Activated naive CD4-positive, alpha-beta T cell treated with anti-CD3 and anti-CD28 coated beads for 36 hours (primary cell): ENCODE measurements around the gene ADAMTS13. TPM values are rescaled to one million over a fixed set of nuclear protein-coding genes. Genes with fewer than 3 reads are reported as not detected.

Experiments used
- CTCF ChIA-PET: fragments of 350-600 bp; sonication (Branson Sonifier 250); formaldehyde crosslinking; loops from one replicate; lab custom pipeline; 2021; ENCODE audit warnings: antibody characterized with exemption; lab: Charles Lee
- DNase-seq: peaks from one replicate; pipeline ENCODE4 v3.0.0-alpha.2; 2020
- H3K27ac Mint-ChIP-seq: one replicate; pipeline ENCODE4 v1.8.0; 2021; ENCODE audit warnings: mild to moderate bottlenecking, mixed read lengths
- H3K27me3 Mint-ChIP-seq: one replicate; pipeline ENCODE4 v1.8.0; 2021; ENCODE audit warnings: low read depth, mixed read lengths
- H3K36me3 Mint-ChIP-seq: one replicate; pipeline ENCODE4 v1.8.0; 2021; ENCODE audit warnings: low read depth, mixed read lengths
- H3K4me1 Mint-ChIP-seq: one replicate; pipeline ENCODE4 v1.8.0; 2021; ENCODE audit warnings: low read depth, mixed read lengths
- H3K4me3 Mint-ChIP-seq: one replicate; pipeline ENCODE4 v1.8.0; 2021; ENCODE audit warnings: mild to moderate bottlenecking, moderate library complexity, mixed read lengths
- H3K9me3 Mint-ChIP-seq: one replicate; pipeline ENCODE4 v1.8.0; 2021; ENCODE audit warnings: mixed read lengths
- intact Hi-C: fragments of 100-400 bp; cut with micrococcal nuclease; formaldehyde crosslinking; loops from one replicate; pipeline ENCODE4 v1.15.1; 2023
- total RNA-seq, 2 experiments: library from RNA; stranded (reverse); gene quantifications; one replicate each; pipeline ENCODE4 v1.2.3, GENCODE V29; 2021

ADAMTS13 gene
- total RNA-seq, 2 experiments from 2014 or later, result 3.0 to 3.2 TPM

DNA sequence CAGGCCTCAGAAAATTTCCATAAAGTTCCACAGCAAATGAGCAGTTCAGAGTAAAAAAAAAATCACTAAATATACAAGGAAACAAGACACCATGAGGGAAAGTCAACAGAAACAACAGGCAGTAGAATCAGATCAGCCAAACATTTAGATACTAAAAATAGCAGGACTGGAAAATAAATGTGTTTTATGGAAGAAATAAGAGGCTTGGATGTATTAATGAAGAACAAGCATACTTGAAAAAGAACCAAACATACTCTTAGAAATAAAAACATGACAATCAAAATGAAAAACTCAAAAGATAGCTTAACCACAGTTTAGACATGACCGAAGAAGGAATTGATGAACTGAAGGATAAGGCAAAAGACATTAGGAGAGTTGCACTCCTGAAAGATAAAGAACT lies 79.9 kb downstream of the ADAMTS13 start:
- Mint-ChIP-seq H3K27me3 (no peaks in the 10 kb centered on the region), H3K4me1 (no peaks in the 10 kb centered on the region), H3K9me3 (peaks cover 17% of the 10 kb centered on the region), H3K4me3 (no peak overlapping the region), H3K27ac (no peak overlapping the region), H3K36me3 (peaks cover 4% of the 10 kb centered on the region)
- CTCF ChIA-PET, result no interaction called here
- intact Hi-C loops, result no loop called here
- DNase-seq, result no peak

DNA sequence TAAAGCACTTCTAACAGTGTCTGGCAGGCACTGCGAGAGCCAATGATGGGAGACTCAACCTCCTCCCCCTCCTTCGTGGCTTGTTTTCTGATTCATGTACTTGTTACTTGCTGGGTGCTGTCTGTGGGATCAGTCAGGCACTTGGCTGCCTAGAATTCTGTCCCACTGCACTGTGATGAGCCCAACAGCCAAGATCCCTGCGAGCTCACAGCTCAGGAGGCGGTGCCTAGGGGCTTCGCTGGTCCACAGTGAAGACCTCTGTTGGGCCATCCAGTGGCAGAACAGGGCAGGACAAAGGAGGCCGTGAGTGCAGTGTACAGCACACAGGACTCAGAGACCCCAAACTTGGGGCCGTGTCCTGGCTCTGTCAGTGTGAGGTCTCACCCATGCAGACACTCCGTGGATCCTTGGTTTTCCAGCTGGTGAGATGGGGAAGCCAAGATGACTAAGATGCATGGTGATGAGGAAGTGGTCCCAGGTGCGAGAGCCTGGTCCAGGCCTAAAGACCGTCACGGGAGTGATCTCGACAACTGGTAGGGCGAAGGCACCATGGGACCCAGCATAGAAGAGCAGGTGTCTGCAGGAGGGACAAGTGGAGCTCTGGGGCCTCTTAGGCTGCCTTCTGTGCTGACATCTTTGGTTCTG lies 83.1 kb downstream of the ADAMTS13 start:
- DNase-seq, result no peak
- H3K27ac Mint-ChIP-seq, result no peak overlapping the region

DNA sequence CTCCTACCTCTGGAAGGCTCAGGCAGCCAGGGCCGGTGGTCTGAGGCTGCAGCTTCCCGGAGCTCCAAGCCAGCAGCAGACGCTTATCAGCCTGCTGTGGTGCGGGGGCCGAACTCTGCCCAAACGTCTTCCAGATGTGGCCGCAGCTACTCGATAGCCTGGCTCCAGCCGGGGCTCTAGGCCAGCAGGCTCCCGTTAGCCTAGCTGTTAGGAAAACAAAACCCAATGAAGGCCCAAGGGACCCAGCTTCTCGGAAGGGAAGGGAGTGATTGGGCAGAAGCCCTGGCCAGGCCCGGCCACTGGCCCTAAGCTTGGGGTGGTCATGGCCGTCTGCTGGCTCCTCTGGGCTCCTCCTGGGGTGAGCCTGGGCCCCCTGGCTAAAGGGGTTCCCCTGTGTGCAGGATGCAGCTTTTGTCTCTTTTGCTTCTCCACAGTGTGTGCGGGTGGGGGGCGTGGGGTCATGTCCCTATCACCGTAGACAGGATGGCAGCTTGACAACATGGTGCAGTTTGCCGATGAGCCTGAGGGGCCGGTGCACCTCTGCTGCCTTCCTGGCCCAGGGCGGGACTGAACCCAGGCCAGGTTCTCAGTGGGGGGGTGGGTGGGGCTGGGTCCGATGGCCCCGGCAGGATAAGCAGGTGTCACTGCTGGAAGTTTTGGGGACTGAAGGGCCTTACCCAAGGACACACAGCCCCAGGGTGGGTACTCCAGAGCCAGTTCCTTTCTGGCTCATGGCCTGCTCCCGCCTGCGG lies 83.9 kb downstream of the ADAMTS13 start:
- CTCF ChIA-PET, result interaction anchor here (0.8 kb wide), 1 partner anchor 10 kb away, joined by 3 read pairs; no protein-coding TSS in a partner anchor
- no peak for DNase-seq
- Mint-ChIP-seq H3K4me3 (no peak overlapping the region), H3K4me1 (peaks cover 12% of the 10 kb centered on the region), H3K9me3 (peaks cover 15% of the 10 kb centered on the region), H3K36me3 (peaks cover 4% of the 10 kb centered on the region), H3K27ac (no peak overlapping the region), H3K27me3 (no peaks in the 10 kb centered on the region)
- intact Hi-C loops, result no loop called here

More for the DNA sequence above, 83.1 kb downstream of the ADAMTS13 start:
- Mint-ChIP-seq H3K4me1 (peaks cover 12% of the 10 kb centered on the region), H3K9me3 (peaks cover 17% of the 10 kb centered on the region), H3K27me3 (no peaks in the 10 kb centered on the region), H3K36me3 (peaks cover 4% of the 10 kb centered on the region), H3K4me3 (no peak overlapping the region)
- CTCF ChIA-PET, result no interaction called here
- intact Hi-C loops, result no loop called here

DNA sequence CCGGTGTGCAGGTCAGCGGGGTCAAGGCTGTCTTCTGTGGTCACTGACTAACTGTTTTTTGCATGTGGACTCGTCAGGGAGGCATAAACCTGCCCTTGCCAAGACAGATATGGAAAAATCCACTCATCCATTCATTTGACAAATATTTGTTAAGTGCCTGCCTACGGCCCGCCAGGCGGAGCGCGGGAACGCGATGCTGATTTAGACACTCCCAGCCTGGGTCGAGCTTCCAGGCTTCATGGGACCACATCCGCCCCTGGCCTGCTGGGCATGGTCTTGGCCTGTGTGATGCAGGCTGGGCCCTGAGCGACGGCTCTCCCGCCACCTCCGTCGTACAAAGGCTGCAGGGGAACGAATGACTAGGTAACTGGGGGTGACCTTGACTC lies 84.5 kb downstream of the ADAMTS13 start:
- Mint-ChIP-seq H3K4me3 (no peak overlapping the region), H3K27me3 (no peaks in the 10 kb centered on the region), H3K9me3 (peaks cover 11% of the 10 kb centered on the region), H3K36me3 (peaks cover 4% of the 10 kb centered on the region), H3K4me1 (peaks cover 12% of the 10 kb centered on the region), H3K27ac (no peak overlapping the region)
- DNase-seq, result no peak
- CTCF ChIA-PET, result interaction anchor here (0.8 kb wide), 1 partner anchor 11 kb away, joined by 3 read pairs; no protein-coding TSS in a partner anchor
- intact Hi-C loops, result no loop called here

DNA sequence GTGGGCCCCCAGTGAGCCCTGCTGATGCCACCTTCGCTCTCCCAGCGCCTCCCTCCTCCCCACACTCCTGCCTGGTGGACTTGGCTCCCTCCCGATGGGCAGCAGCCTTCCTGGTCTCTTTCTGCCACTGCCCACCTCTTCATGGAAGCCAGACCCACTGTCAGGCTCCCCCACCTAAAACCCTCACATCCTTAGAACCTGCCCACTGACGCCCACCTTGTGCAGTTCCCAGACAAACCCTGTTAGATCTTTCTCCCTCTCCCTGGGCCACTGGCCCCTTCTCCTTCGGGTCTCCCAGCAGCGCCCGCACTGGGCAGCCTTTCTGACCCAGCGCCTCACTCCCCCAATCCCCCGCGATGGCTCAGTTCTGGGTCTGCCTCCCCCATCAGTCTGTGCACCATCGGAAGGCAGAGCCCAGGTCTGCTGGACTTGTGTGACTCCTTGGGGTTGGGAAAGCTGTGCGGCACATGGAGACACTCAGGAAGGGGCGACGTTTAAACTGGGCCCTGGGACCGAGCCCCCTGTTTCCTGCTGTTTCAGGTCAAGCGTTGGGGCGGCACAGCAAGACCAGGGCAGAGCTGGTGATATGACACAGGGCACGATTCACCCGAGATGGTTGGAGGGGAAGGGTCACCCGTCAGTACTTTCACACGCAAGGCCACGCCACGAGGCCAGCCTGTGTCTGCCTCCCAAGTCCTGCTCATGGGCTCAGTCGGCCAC lies 85.2 kb downstream of the ADAMTS13 start:
- Mint-ChIP-seq H3K4me1 (peaks cover 12% of the 10 kb centered on the region), H3K27ac (no peak overlapping the region), H3K9me3 (peaks cover 3% of the 10 kb centered on the region), H3K4me3 (no peak overlapping the region), H3K36me3 (peaks cover 2% of the 10 kb centered on the region), H3K27me3 (no peaks in the 10 kb centered on the region)
- DNase-seq, result no peak
- CTCF ChIA-PET, result no interaction called here
- intact Hi-C loops, result no loop called here

DNA sequence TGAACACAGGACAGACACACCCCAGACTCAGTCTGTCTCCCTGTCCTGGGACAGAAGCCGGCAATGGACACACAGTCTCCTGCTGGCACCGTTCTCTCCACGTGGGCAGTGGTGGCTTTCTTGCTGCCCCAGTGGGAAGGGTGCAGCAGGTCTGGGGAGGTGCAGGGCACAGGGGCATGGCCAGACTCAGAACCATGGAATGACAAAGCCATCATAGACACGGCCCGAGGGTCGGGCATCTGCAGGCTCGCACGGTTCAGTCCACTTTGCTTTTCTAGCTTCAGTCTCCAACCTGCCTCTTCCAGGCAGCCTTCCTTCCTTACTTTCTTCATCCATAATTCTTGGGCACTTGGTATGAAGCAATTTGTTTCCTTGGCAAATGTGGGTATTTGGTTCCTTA lies 85.9 kb downstream of the ADAMTS13 start:
- Mint-ChIP-seq H3K27me3 (no peaks in the 10 kb centered on the region), H3K36me3 (no peaks in the 10 kb centered on the region), H3K9me3 (no peaks in the 10 kb centered on the region), H3K4me1 (peaks cover 12% of the 10 kb centered on the region), H3K4me3 (no peak overlapping the region), H3K27ac (no peak overlapping the region)
- CTCF ChIA-PET, result no interaction called here
- intact Hi-C loops, result no loop called here
- DNase-seq, result no peak

Other genes with a start within 250 kb of the ADAMTS13 start
- not detected for gene OBP2B, start 213.1 kb upstream of the ADAMTS13 start, total RNA-seq
- not detected for gene ABO, start 147.2 kb upstream of the ADAMTS13 start, total RNA-seq
- 10 to 100 TPM; 13.6 to 13.8 TPM for gene SURF6, start 86.2 kb upstream of the ADAMTS13 start, total RNA-seq
- 10 to 100 TPM; 18.4 to 21.5 TPM for gene MED22, start 74.2 kb upstream of the ADAMTS13 start, total RNA-seq
- 1,000 to 10,000 TPM; 3,985 to 4,111 TPM for gene RPL7A, start 74.1 kb upstream of the ADAMTS13 start, total RNA-seq
- gene SURF1, start 65.9 kb upstream of the ADAMTS13 start, total RNA-seq, result 10 to 100 TPM; 24.9 to 27.8 TPM
- 10 to 100 TPM; 15.0 to 16.2 TPM for gene SURF2, start 65.8 kb upstream of the ADAMTS13 start, total RNA-seq
- gene SURF4, start 46.3 kb upstream of the ADAMTS13 start, total RNA-seq, result 100 to 1,000 TPM; 299 to 302 TPM
- under 1 TPM; 0.35 to 0.41 TPM for gene STKLD1, start 46.0 kb upstream of the ADAMTS13 start, total RNA-seq
- gene REXO4, start 4.4 kb upstream of the ADAMTS13 start, total RNA-seq, result 10 to 100 TPM; 22.5 to 27.0 TPM
- under 1 TPM; 0.35 to 0.45 TPM for gene CACFD1, start 37.6 kb downstream of the ADAMTS13 start, total RNA-seq
- under 1 TPM; 0.62 to 0.83 TPM for gene SLC2A6, start 56.7 kb downstream of the ADAMTS13 start, total RNA-seq
- gene MYMK, start 102.6 kb downstream of the ADAMTS13 start, total RNA-seq, result not detected
- under 1 TPM; 0.14 to 0.17 TPM for gene ADAMTSL2, start 112.3 kb downstream of the ADAMTS13 start, total RNA-seq
- not detected for gene FAM163B, start 187.0 kb downstream of the ADAMTS13 start, total RNA-seq
- not detected for gene DBH, start 214.0 kb downstream of the ADAMTS13 start, total RNA-seq